Endothelial cell (in vitro differentiated cells): ENCODE measurements around the gene CAMK1D. TPM values are rescaled to one million over a fixed set of nuclear protein-coding genes. Genes with fewer than 3 reads are reported as not detected.

Source experiments
- DNase-seq: peaks from one replicate; pipeline ENCODE4 v3.0.0; 2021; ENCODE audit warnings: low spot score
- H3K27ac Mint-ChIP-seq: one replicate; pipeline ENCODE4 v1.8.0; 2021; ENCODE audit warnings: mixed read lengths, inconsistent platforms; ENCODE audit not compliant: unreplicated experiment
- H3K27me3 Mint-ChIP-seq: one replicate; pipeline ENCODE4 v1.8.0; 2021; ENCODE audit warnings: mild to moderate bottlenecking, moderate library complexity, mixed read lengths, inconsistent platforms; ENCODE audit not compliant: unreplicated experiment
- H3K36me3 Mint-ChIP-seq: one replicate; pipeline ENCODE4 v1.8.0; 2021; ENCODE audit warnings: mild to moderate bottlenecking, low read depth, mixed read lengths, inconsistent platforms; ENCODE audit not compliant: unreplicated experiment
- H3K4me1 Mint-ChIP-seq: one replicate; pipeline ENCODE4 v1.8.0; 2021; ENCODE audit warnings: mild to moderate bottlenecking, mixed read lengths, inconsistent platforms; ENCODE audit not compliant: unreplicated experiment
- H3K4me3 Mint-ChIP-seq: one replicate; pipeline ENCODE4 v1.8.0; 2021; ENCODE audit warnings: mild to moderate bottlenecking, mixed read lengths, inconsistent platforms; ENCODE audit not compliant: unreplicated experiment
- H3K9me3 Mint-ChIP-seq: one replicate; pipeline ENCODE4 v1.8.0; 2021; ENCODE audit warnings: mixed read lengths, inconsistent platforms; ENCODE audit not compliant: unreplicated experiment
- CTCF ChIP-seq: fragments of 200-600 bp; sonication (generic); IDR thresholded peaks from one replicate; pipeline ENCODE4 v1.5.0; 2021; ENCODE audit warnings: antibody characterized with exemption; ENCODE audit not compliant: unreplicated experiment
- total RNA-seq: library from RNA; stranded (reverse); fragmentation: NEBNext Ultra II Directional; extraction: Animal tissue kit (Norgen Biotek cat#: 25700); gene quantifications from one replicate; pipeline ENCODE4 v1.2.1, GENCODE V29; 2021; ENCODE audit not compliant: unreplicated experiment

The CAMK1D gene
- total RNA-seq, 1 donor from 2014 or later, result 4.1 TPM

GRCh38 chr10:12396093-12396492 lies 46.7 kb downstream of the CAMK1D start:
- no peak for TF ChIP-seq CTCF

GRCh38 chr10:12396567-12396966 lies 47.2 kb downstream of the CAMK1D start:
- no peak for TF ChIP-seq CTCF
- Mint-ChIP-seq H3K4me3 (no peak overlapping the region), H3K27ac (no peak overlapping the region), H3K4me1 (no peaks in the 10 kb centered on the region), H3K27me3 (peaks cover 4% of the 10 kb centered on the region), H3K36me3 (no peaks in the 10 kb centered on the region), H3K9me3 (no peaks in the 10 kb centered on the region)
- DNase-seq, result no peak

More at GRCh38 chr10:12396093-12396492, 46.7 kb downstream of the CAMK1D start:
- no peaks in the 10 kb centered on the region for H3K9me3 Mint-ChIP-seq
- H3K4me1 Mint-ChIP-seq, result no peaks in the 10 kb centered on the region
- DNase-seq, result no peak
- no peak overlapping the region for H3K27ac Mint-ChIP-seq
- H3K36me3 Mint-ChIP-seq, result no peaks in the 10 kb centered on the region
- H3K4me3 Mint-ChIP-seq, result no peak overlapping the region
- H3K27me3 Mint-ChIP-seq, result peaks cover 4% of the 10 kb centered on the region

- Mint-ChIP-seq H3K36me3 (no peaks in the 10 kb centered on the region), H3K9me3 (no peaks in the 10 kb centered on the region), H3K27ac (no peak overlapping the region), H3K4me1 (no peaks in the 10 kb centered on the region), H3K4me3 (no peak overlapping the region), H3K27me3 (peaks cover 4% of the 10 kb centered on the region)
- TF ChIP-seq CTCF, result no peak
- no peak for DNase-seq
These were observed 48.0 kb downstream of the CAMK1D start for GRCh38 chr10:12397147-12397896.

- Mint-ChIP-seq H3K4me1 (no peaks in the 10 kb centered on the region), H3K9me3 (no peaks in the 10 kb centered on the region), H3K4me3 (no peak overlapping the region), H3K36me3 (no peaks in the 10 kb centered on the region), H3K27ac (no peak overlapping the region), H3K27me3 (peaks cover 4% of the 10 kb centered on the region)
- DNase-seq, result no peak
- no peak for TF ChIP-seq CTCF
These were observed 48.6 kb downstream of the CAMK1D start for GRCh38 chr10:12397941-12398340.

GRCh38 chr10:12400266-12400931 lies 51.1 kb downstream of the CAMK1D start:
- TF ChIP-seq CTCF, result no peak
- Mint-ChIP-seq H3K4me1 (no peaks in the 10 kb centered on the region), H3K9me3 (no peaks in the 10 kb centered on the region), H3K4me3 (no peak overlapping the region), H3K36me3 (no peaks in the 10 kb centered on the region), H3K27ac (no peak overlapping the region), H3K27me3 (no peaks in the 10 kb centered on the region)
- DNase-seq, result no peak
